PFSK-1 (cell line): ENCODE measurements around the gene RPA4.

Experiments used
- POLR2AphosphoS5 ChIP-seq: IDR thresholded peaks from 2 replicates; pipeline ENCODE4 v1.6.1; 2012; ENCODE audit warnings: low read depth, mild to moderate bottlenecking, control low read depth, low read length, moderate library complexity
- SIN3A ChIP-seq: IDR thresholded peaks from 2 replicates; pipeline ENCODE4 v1.6.1; 2012; ENCODE audit warnings: mild to moderate bottlenecking, low read length, moderate library complexity, borderline replicate concordance; ENCODE audit not compliant: insufficient read depth
- TAF1 ChIP-seq: IDR thresholded peaks from 2 replicates; pipeline ENCODE4 v1.6.1; 2012; ENCODE audit warnings: low read length, control low read depth, borderline replicate concordance; ENCODE audit not compliant: insufficient read depth
- TF ChIP-seq, protein P1 (sequence below), 2 experiments: IDR thresholded peaks; 2 replicates each; pipeline versions ENCODE4 v1.6.1 to v1.8.0; 2011 to 2012; ENCODE audit warnings: low read depth in 2 of 2, low read length in 2 of 2, control low read depth in 1 of 2, inconsistent platforms in 1 of 2, mild to moderate bottlenecking in 1 of 2, moderate library complexity in 1 of 2; ENCODE audit not compliant: insufficient read depth in 1 of 2

DNA sequence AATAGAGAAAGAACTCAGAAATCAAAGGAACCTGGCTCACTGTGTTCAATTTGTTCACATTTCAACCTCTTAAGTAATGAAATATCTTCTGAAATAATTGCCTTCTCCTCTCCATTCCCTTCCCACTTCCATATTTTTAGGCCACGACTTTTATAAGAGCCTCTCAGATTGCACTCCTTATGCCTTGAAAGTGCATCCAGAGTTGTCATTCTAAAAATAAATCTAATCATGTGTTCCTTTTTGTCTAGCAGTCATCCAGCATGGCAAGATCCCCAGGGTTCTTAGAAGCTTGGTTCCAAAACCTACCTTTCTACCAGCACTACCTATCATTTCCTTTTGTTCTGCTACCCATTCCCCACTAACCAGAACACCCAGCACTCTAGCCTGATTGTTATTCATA, 42.4 kb upstream of the RPA4 start:
- TF ChIP-seq POLR2AphosphoS5 = no peak
- TF ChIP-seq, protein P1, sequence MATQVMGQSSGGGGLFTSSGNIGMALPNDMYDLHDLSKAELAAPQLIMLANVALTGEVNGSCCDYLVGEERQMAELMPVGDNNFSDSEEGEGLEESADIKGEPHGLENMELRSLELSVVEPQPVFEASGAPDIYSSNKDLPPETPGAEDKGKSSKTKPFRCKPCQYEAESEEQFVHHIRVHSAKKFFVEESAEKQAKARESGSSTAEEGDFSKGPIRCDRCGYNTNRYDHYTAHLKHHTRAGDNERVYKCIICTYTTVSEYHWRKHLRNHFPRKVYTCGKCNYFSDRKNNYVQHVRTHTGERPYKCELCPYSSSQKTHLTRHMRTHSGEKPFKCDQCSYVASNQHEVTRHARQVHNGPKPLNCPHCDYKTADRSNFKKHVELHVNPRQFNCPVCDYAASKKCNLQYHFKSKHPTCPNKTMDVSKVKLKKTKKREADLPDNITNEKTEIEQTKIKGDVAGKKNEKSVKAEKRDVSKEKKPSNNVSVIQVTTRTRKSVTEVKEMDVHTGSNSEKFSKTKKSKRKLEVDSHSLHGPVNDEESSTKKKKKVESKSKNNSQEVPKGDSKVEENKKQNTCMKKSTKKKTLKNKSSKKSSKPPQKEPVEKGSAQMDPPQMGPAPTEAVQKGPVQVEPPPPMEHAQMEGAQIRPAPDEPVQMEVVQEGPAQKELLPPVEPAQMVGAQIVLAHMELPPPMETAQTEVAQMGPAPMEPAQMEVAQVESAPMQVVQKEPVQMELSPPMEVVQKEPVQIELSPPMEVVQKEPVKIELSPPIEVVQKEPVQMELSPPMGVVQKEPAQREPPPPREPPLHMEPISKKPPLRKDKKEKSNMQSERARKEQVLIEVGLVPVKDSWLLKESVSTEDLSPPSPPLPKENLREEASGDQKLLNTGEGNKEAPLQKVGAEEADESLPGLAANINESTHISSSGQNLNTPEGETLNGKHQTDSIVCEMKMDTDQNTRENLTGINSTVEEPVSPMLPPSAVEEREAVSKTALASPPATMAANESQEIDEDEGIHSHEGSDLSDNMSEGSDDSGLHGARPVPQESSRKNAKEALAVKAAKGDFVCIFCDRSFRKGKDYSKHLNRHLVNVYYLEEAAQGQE (IDR thresholded peaks at IDR 0.05; ENCODE audit: insufficient read depth in 1 of 2, low read depth in 2 of 2, low read length in 2 of 2) = no peak
- no peak for TF ChIP-seq SIN3A
- no peak for TF ChIP-seq TAF1
